Loucy (cell line): ENCODE measurements around the gene NUAK1.

Experiments used
- EZH2phosphoT487 ChIP-seq: fragments of 200-600 bp; IDR thresholded peaks from 2 replicates; pipeline ENCODE4 v1.6.1; 2018; ENCODE audit warnings: antibody characterized with exemption, mild to moderate bottlenecking, moderate library complexity, borderline replicate concordance
- TF ChIP-seq, protein P1 (sequence below): fragments of 200-600 bp; sonication (generic); conservative IDR thresholded peaks from 2 replicates; pipeline ENCODE4 v1.5.1; 2014; ENCODE audit warnings: mild to moderate bottlenecking, antibody characterized with exemption, low read length

DNA sequence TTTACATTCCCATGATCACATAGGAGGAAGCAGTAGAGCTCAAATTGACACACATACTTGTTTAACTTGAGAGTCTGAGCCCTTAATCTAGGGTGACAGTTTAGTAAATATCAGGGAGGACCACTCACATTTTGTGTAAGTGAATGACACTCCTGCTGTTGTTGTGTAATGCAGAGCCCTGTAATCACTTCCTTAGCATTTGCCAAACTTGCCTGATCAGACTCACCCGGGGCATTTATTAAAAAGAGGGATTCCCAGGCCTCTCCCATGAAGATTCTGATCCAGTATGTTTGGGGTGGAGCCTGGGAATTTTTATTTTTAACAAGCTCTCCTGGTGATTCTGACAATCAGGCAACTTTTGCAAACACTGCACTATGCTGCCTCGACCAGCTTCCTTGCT is 119.6 kb downstream of the NUAK1 start:
- TF ChIP-seq, protein P1, sequence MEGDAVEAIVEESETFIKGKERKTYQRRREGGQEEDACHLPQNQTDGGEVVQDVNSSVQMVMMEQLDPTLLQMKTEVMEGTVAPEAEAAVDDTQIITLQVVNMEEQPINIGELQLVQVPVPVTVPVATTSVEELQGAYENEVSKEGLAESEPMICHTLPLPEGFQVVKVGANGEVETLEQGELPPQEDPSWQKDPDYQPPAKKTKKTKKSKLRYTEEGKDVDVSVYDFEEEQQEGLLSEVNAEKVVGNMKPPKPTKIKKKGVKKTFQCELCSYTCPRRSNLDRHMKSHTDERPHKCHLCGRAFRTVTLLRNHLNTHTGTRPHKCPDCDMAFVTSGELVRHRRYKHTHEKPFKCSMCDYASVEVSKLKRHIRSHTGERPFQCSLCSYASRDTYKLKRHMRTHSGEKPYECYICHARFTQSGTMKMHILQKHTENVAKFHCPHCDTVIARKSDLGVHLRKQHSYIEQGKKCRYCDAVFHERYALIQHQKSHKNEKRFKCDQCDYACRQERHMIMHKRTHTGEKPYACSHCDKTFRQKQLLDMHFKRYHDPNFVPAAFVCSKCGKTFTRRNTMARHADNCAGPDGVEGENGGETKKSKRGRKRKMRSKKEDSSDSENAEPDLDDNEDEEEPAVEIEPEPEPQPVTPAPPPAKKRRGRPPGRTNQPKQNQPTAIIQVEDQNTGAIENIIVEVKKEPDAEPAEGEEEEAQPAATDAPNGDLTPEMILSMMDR = no peak
- no peak for TF ChIP-seq EZH2phosphoT487
